HepG2 (cell line): Measurements from ENCODE around the gene TEX14. TPM values are rescaled to one million over a fixed set of nuclear protein-coding genes. Genes with fewer than 3 reads are reported as not detected.

ENCODE experiments used
- ARID5B ChIP-seq: IDR thresholded peaks from 2 replicates; pipeline ENCODE4 v1.4.0; 2020; ENCODE audit warnings: mild to moderate bottlenecking, missing genetic modification reagents
- ATF7 ChIP-seq, 2 experiments: fragments of 450-650 bp in 1 of 2; sonication (generic) in 1 of 2; formaldehyde crosslinking in 1 of 2; IDR thresholded peaks; 2 replicates each; pipeline versions ENCODE4 v1.4.0 to v1.6.1; 2016 to 2020; ENCODE audit warnings: antibody characterized with exemption in 1 of 2, mild to moderate bottlenecking in 1 of 2, missing genetic modification reagents in 1 of 2
- GABPB1 ChIP-seq: IDR thresholded peaks from 2 replicates; pipeline ENCODE4 v1.6.1; 2016; ENCODE audit warnings: mild to moderate bottlenecking, missing genetic modification reagents, moderate library complexity, missing compliant biosample characterization
- JUN ChIP-seq: sonication (generic); formaldehyde crosslinking; IDR thresholded peaks from 2 replicates; pipeline ENCODE4 v1.4.0; 2020; ENCODE audit warnings: mild to moderate bottlenecking, missing genetic modification reagents
- JUND ChIP-seq: sonication (generic); formaldehyde crosslinking; IDR thresholded peaks from 2 replicates; pipeline ENCODE4 v1.8.0; 2022; ENCODE audit warnings: mild to moderate bottlenecking, missing genetic modification reagents
- LCORL ChIP-seq, 2 experiments: fragments of 450-650 bp in 1 of 2; sonication (generic) in 1 of 2; formaldehyde crosslinking in 1 of 2; IDR thresholded peaks; 2 replicates each; pipeline versions ENCODE4 v1.5.0 to v1.6.1; 2017 to 2020; ENCODE audit warnings: antibody characterized with exemption in 1 of 2, missing genetic modification reagents in 1 of 2
- MZF1 ChIP-seq: sonication (generic); formaldehyde crosslinking; IDR thresholded peaks from 2 replicates; pipeline ENCODE4 v1.8.1; 2023; ENCODE audit warnings: mild to moderate bottlenecking, missing genetic modification reagents, borderline replicate concordance
- NKX3-1 ChIP-seq: sonication (generic); formaldehyde crosslinking; IDR thresholded peaks from 2 replicates; pipeline ENCODE4 v1.5.0; 2020; ENCODE audit warnings: missing genetic modification reagents
- NR0B2 ChIP-seq: sonication (generic); formaldehyde crosslinking; IDR thresholded peaks from 2 replicates; pipeline ENCODE4 v1.4.0; 2020; ENCODE audit warnings: mild to moderate bottlenecking, missing genetic modification reagents
- PRDM10 ChIP-seq: sonication (generic); formaldehyde crosslinking; IDR thresholded peaks from 2 replicates; pipeline ENCODE4 v1.4.0; 2020; ENCODE audit warnings: low read depth, missing genetic modification reagents
- RXRB ChIP-seq: IDR thresholded peaks from 2 replicates; pipeline ENCODE4 v1.6.1; 2016; ENCODE audit warnings: borderline replicate concordance, missing genetic modification reagents, missing compliant biosample characterization
- SATB2 ChIP-seq: sonication (generic); formaldehyde crosslinking; IDR thresholded peaks from 2 replicates; pipeline ENCODE4 v1.5.0; 2020; ENCODE audit warnings: missing genetic modification reagents
- SMC3 ChIP-seq: IDR thresholded peaks from 2 replicates; pipeline ENCODE4 v1.6.1; 2011; ENCODE audit warnings: low read length, improper control_type of control experiment
- THYN1 ChIP-seq: sonication (generic); formaldehyde crosslinking; IDR thresholded peaks from 2 replicates; pipeline ENCODE4 v1.8.1; 2023; ENCODE audit warnings: low read depth, mild to moderate bottlenecking, moderate library complexity, missing genetic modification reagents, borderline replicate concordance
- ZFP91 ChIP-seq: sonication (generic); formaldehyde crosslinking; IDR thresholded peaks from 2 replicates; pipeline ENCODE4 v1.9.0; 2022; ENCODE audit warnings: missing genetic modification reagents, mild to moderate bottlenecking, borderline replicate concordance
- ZNF644 ChIP-seq: IDR thresholded peaks from 2 replicates; pipeline ENCODE4 v1.6.1; 2016; ENCODE audit warnings: low read depth
- ZNF713 ChIP-seq: sonication (generic); formaldehyde crosslinking; IDR thresholded peaks from 2 replicates; pipeline ENCODE4 v1.4.0; 2020; ENCODE audit warnings: mild to moderate bottlenecking, missing genetic modification reagents
- ZNF782 ChIP-seq: sonication (generic); formaldehyde crosslinking; IDR thresholded peaks from 2 replicates; pipeline ENCODE4 v1.4.0; 2020; ENCODE audit warnings: missing genetic modification reagents, mild to moderate bottlenecking, borderline replicate concordance
- ZNF839 ChIP-seq: sonication (generic); formaldehyde crosslinking; IDR thresholded peaks from 2 replicates; pipeline ENCODE4 v1.4.0; 2020; ENCODE audit warnings: missing genetic modification reagents, mild to moderate bottlenecking, borderline replicate concordance
- polyA plus RNA-seq, 8 experiments: library from polyadenylated mRNA; depleted of rRNA in 3 of 8; stranded (reverse) in 7 of 8; unstranded in 1 of 8; fragments of >200 nt; fragmentation: Illumina TruSeq in 4 of 8; extraction: Trizol in 4 of 8; gene quantifications; 2 replicates each; pipeline versions ENCODE4 v1.2.1 to v1.2.3, GENCODE V29; 2011 to 2016; ENCODE audit warnings: low read depth in 4 of 8, missing spikeins in 1 of 8, mixed read lengths in 1 of 8; ENCODE audit not compliant: insufficient read depth in 1 of 8
- total RNA-seq, 5 experiments: library from RNA; depleted of rRNA; stranded (reverse); fragments of >200 nt; fragmentation: Illumina TruSeq; extraction: Trizol; gene quantifications; 2 replicates each; pipeline ENCODE4 v1.2.3, GENCODE V29; 2016; ENCODE audit warnings: low read depth in 1 of 5

TEX14 gene
- total and polyA plus RNA-seq, 2 of the 13 experiments (the other 11 are each of a cell fraction or from before 2014, with no cell fraction given) = 0.04 to 0.07 TPM

GRCh38 chr17:58517928-58518609, 173.8 kb downstream of the TEX14 start (continued):
- TF ChIP-seq ZNF839 (CRISPR knock-in tag) (peak; percentile 80; the same call in 1 of the 2 replicates), LCORL (IDR thresholded peaks at IDR 0.05) (no peak), LCORL (CRISPR knock-in tag; IDR thresholded peaks at IDR 0.05) (0 out of 2 replicates have a peak, but pooled peaks have one; percentile 37), JUN (CRISPR knock-in tag) (no peak), ATF7 (IDR thresholded peaks at IDR 0.05) (no peak), ATF7 (CRISPR knock-in tag; IDR thresholded peaks at IDR 0.05) (no peak), SMC3 (no peak), ZNF644 (CRISPR knock-in tag) (no peak), ARID5B (no peak), SATB2 (no peak), ZFP91 (peak; percentile 76; the same call in 1 of the 2 replicates), ZNF713 (CRISPR knock-in tag) (no peak), JUND (peak; percentile 22; the same call in 1 of the 2 replicates), NR0B2 (CRISPR knock-in tag) (no peak; the same call in 1 of the 2 replicates), THYN1 (CRISPR knock-in tag) (0 out of 2 replicates have a peak, but pooled peaks have one; percentile 1), ZNF782 (CRISPR knock-in tag) (no peak; the same call in 1 of the 2 replicates), RXRB (no peak), MZF1 (no peak), GABPB1 (peak; percentile 96), NKX3-1 (CRISPR knock-in tag) (no peak), PRDM10 (CRISPR knock-in tag) (peak; percentile 89)
